GM18511 (cell line): Measurements from ENCODE around the gene ZSWIM1.
A peak's percentile ranks its signal among the peaks of the same experiment; 100 is the strongest.

Source experiments
- ATAC-seq: cut with Tn5 transposase; IDR thresholded peaks from one replicate; pipeline ENCODE4 v1.9.1; 2021; ENCODE audit warnings: mild to moderate bottlenecking, moderate library complexity; ENCODE audit not compliant: unreplicated experiment

The ZSWIM1 gene

GRCh38 chr20:45880988-45881788 lies at the start of gene ZSWIM1:
ZSWIM1 (plus strand) TSS chr20:45881227; CDS start chr20:45882593, 1,366 bp downstream.
- ATAC-seq = peak; percentile 98

GRCh38 chr20:45832619-45833018 lies 48.4 kb upstream of the ZSWIM1 start:
- no peak for ATAC-seq

- ATAC-seq = peak; percentile 52
Observed at GRCh38 chr20:45833030-45833882, 47.8 kb upstream of the ZSWIM1 start, which contains the start of gene SNX21. SNX21 (plus strand) TSS chr20:45833799; CDS start chr20:45833920, 121 bp downstream.

- ATAC-seq = peak; percentile 48
Observed at GRCh38 chr20:45833883-45834796, 46.9 kb upstream of the ZSWIM1 start.

- ATAC-seq = no peak
Observed at GRCh38 chr20:45834797-45835161, 46.2 kb upstream of the ZSWIM1 start.

- ATAC-seq = no peak
Observed at GRCh38 chr20:45835329-45835765, 45.7 kb upstream of the ZSWIM1 start.

GRCh38 chr20:45835825-45836224 lies 45.2 kb upstream of the ZSWIM1 start:
- ATAC-seq = no peak

GRCh38 chr20:45836841-45837240 lies 44.2 kb upstream of the ZSWIM1 start:
- no peak for ATAC-seq

GRCh38 chr20:45840700-45841198 lies 40.3 kb upstream of the ZSWIM1 start:
- ATAC-seq = no peak

GRCh38 chr20:45841407-45842129 lies 39.5 kb upstream of the ZSWIM1 start:
- ATAC-seq = no peak

- peak; percentile 74 for ATAC-seq
Observed at GRCh38 chr20:45842169-45842812, 38.7 kb upstream of the ZSWIM1 start.

GRCh38 chr20:45843506-45843905 lies 37.5 kb upstream of the ZSWIM1 start:
- ATAC-seq = no peak

GRCh38 chr20:45845452-45845851 lies 35.6 kb upstream of the ZSWIM1 start:
- ATAC-seq = no peak

- no peak for ATAC-seq
Observed at GRCh38 chr20:45848421-45848820, 32.6 kb upstream of the ZSWIM1 start.

- ATAC-seq = no peak
Observed at GRCh38 chr20:45848969-45849582, 32.0 kb upstream of the ZSWIM1 start.

GRCh38 chr20:45850238-45850637 lies 30.8 kb upstream of the ZSWIM1 start:
- no peak for ATAC-seq

GRCh38 chr20:45850926-45851325 lies 30.1 kb upstream of the ZSWIM1 start:
- no peak for ATAC-seq

GRCh38 chr20:45851501-45851900 lies 29.5 kb upstream of the ZSWIM1 start:
- ATAC-seq = no peak

GRCh38 chr20:45852326-45852725 lies 28.7 kb upstream of the ZSWIM1 start:
- ATAC-seq = no peak
